Skeletal muscle tissue (tissue), 4 donors: ENCODE measurements around the gene SMARCA4. TPM values are rescaled to one million over a fixed set of nuclear protein-coding genes. Genes with fewer than 3 reads are reported as not detected.

Experiments
- H3K27ac ChIP-seq: one replicate; pipeline ENCODE4 v1.7.0; 2013; ENCODE audit warnings: mild to moderate bottlenecking, low read depth, low read length, inconsistent platforms
- H3K27me3 ChIP-seq, 3 donors: one replicate each; pipeline ENCODE4 v1.7.0; 2013; ENCODE audit warnings: low read length in 3 of 3; ENCODE audit not compliant: control insufficient read depth in 3 of 3, insufficient read depth in 3 of 3
- H3K36me3 ChIP-seq, 3 donors: one replicate each; pipeline ENCODE4 v1.7.0; 2013; ENCODE audit warnings: low read length in 3 of 3; ENCODE audit not compliant: control insufficient read depth in 3 of 3, insufficient read depth in 3 of 3
- H3K4me1 ChIP-seq, 3 donors: one replicate each; pipeline ENCODE4 v1.7.0; 2013; ENCODE audit warnings: low read length in 3 of 3, mild to moderate bottlenecking in 3 of 3; ENCODE audit not compliant: control insufficient read depth in 3 of 3, insufficient read depth in 3 of 3
- H3K4me3 ChIP-seq, 3 donors: one replicate each; pipeline ENCODE4 v1.7.0; 2013; ENCODE audit warnings: low read length in 3 of 3
- H3K9ac ChIP-seq, 3 donors: one replicate each; pipeline ENCODE4 v1.7.0; 2013; ENCODE audit warnings: low read length in 3 of 3, mild to moderate bottlenecking in 3 of 3, moderate library complexity in 2 of 3, low read depth in 1 of 3
- H3K9me3 ChIP-seq, 3 donors: one replicate each; pipeline ENCODE4 v1.7.0; 2013; ENCODE audit warnings: low read length in 3 of 3; ENCODE audit not compliant: control insufficient read depth in 3 of 3
- total RNA-seq: library from RNA; depleted of rRNA; stranded (reverse); fragments of >200 nt; gene quantifications from one replicate; pipeline ENCODE4 v1.2.3, GENCODE V29; 2014
- donor health status: Osteomylitis.

Gene SMARCA4
- total RNA-seq = 58.5 TPM

DNA sequence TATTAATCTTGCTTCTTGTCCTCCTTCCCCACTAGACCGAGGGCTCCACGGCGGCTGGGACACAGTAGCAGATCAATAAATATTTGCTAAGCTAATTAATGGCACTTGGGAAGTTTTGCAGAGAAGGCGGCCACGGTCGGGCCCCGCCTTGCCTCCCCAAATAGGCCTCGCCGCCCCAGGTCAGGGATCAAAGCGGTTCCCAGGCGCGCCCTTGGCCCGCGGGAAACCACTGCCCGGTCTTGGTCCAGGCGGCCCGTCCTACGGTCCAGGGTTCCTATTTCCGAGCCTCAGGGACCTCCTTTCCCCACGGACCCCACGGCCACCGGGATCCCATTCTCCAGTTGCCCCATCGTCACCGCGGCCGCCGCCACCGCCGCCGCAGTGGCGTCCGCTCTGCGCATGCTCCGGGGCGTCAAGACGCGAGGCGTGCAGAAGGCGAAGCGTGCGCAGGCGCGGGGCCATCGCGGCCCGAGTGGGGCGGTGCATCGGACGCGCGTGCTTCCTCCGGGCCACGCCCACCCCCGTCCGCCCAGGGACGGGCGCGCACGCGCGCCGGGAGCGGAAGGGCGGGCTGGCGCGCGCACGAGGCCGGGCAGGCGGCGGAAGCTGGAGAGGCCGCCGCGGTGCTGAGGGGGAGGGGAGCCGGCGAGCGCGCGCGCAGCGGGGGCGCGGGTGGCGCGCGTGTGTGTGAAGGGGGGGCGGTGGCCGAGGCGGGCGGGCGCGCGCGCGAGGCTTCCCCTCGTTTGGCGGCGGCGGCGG is at the start of gene SMARCA4:
Gene SMARCA4, plus strand, starts transcription at position 717 of the 759 bp plus-strand sequence. CDS start 23,122 bp downstream, outside the sequence.
- H3K9ac ChIP-seq = peak within 1 kb of the TSS; percentile 92 to 97 (median 93)
- H3K4me3 ChIP-seq = peak within 1 kb of the TSS; percentile 89 to 91 (median 90)
- peaks cover 21 to 35% (median 32%) of the 10 kb centered on the region in 3 donors for H3K4me1 ChIP-seq
- no peaks in the 10 kb centered on the region for H3K27me3 ChIP-seq
- H3K27ac ChIP-seq = peak within 1 kb of the TSS; percentile 96
- H3K36me3 ChIP-seq = no peaks in the 10 kb centered on the region
- H3K9me3 ChIP-seq = no peaks in the 10 kb centered on the region

DNA sequence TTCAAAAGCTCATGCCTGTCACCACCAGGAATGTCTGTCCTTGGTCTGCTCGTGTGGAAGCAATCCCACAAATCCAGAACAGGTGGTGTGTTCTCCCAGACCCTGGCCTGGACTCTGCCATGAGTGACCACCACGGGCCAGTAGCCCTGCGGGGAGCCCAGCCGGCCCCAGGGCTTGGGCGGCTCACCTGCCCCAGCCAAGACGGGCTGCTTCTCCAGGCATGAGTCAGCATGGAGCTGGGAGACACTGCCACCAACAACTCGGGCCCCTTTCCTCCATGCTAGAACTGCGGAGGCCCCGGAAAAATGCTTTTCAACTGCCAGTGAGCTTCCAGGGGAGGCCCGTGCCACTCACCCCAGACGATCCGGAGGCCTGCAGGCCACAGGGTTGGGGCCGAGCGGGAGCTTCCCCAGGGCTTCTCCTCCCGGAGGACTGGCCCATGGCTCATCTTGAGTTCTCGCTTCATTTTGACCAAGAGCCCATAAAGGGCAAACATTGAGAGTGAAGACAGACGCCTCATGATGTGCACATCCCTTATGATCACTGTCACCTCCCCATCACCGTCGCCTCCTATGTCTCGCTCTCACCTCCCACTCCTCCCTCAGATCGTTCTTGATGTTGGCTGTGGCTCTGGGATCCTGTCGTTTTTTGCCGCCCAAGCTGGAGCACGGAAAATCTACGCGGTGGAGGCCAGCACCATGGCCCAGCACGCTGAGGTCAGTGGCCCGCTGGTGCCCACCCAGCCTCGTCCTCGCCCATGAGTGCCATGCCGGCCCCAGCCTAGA is 49.1 kb upstream of the SMARCA4 start:
- no peaks in the 10 kb centered on the region for H3K27me3 ChIP-seq
- no peak overlapping the region for H3K4me3 ChIP-seq
- H3K9me3 ChIP-seq = no peaks in the 10 kb centered on the region
- peaks cover 45 to 63% (median 53%) of the 10 kb centered on the region in 3 donors for H3K36me3 ChIP-seq
- H3K27ac ChIP-seq = peak overlapping the region; percentile 85
- H3K4me1 ChIP-seq = peaks cover 24 to 46% (median 28%) of the 10 kb centered on the region in 3 donors
- peak overlapping the region; percentile 27 to 54 (median 38) for H3K9ac ChIP-seq

DNA sequence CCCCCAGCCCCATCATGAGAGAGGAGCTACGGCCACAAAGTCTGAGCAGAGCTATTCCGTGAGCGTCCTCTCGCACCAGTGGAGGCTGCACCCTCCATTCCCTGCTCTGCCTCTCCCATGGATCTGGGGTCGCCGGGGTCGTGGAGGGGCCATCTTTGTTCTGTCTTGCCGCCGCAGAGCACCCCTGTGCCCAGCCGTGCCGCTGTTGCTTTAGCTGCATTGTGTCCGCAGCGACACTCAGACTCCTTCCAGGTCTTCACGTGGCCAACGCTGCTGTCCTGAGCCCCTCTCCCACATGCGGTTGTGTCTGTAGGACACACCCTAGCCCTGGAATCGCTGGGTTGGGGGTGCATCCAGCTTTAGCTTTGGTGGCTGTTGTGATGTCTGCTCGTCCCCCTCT is 48.2 kb upstream of the SMARCA4 start:
- H3K9ac ChIP-seq = no peak overlapping the region
- no peaks in the 10 kb centered on the region for H3K9me3 ChIP-seq
- H3K36me3 ChIP-seq = peaks cover 44 to 60% (median 50%) of the 10 kb centered on the region in 3 donors

DNA sequence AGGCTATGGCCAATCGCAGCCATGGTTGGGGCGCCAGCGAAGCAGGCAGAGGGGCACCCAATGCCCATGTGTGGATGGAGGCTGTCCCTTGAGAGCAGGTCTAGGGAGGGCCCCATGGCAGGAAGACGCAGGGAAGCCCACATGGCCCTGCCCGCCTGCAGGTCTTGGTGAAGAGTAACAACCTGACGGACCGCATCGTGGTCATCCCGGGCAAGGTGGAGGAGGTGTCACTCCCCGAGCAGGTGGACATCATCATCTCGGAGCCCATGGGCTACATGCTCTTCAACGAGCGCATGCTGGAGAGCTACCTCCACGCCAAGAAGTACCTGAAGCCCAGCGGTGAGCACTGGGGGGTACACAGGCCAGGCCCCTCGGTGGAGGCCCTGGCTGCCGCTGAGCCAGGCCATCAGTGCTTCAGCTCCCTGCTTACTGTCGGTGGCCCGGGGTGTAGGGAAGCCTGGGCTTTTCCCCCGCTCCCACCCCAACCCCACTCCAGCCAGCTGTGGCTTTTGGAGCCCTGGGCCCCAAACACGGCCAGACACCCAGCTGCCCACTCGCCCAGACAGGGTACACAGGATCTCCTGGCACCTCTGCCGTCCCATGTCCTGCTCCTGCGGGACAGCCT is 47.0 kb upstream of the SMARCA4 start:
- Histone ChIP-seq H3K27me3 (no peaks in the 10 kb centered on the region), H3K4me3 (no peak overlapping the region), H3K27ac (no peak overlapping the region), H3K9me3 (no peaks in the 10 kb centered on the region), H3K4me1 (peaks cover 24 to 50% (median 32%) of the 10 kb centered on the region in 3 donors), H3K36me3 (peaks cover 42 to 61% (median 42%) of the 10 kb centered on the region in 3 donors), H3K9ac (peak overlapping the region in 1 of 3 donors; percentile 50)

More for the DNA sequence above, 48.2 kb upstream of the SMARCA4 start:
- Histone ChIP-seq H3K27me3 (no peaks in the 10 kb centered on the region), H3K27ac (peak overlapping the region; percentile 85), H3K4me1 (peaks cover 24 to 46% (median 28%) of the 10 kb centered on the region in 3 donors), H3K4me3 (no peak overlapping the region)

- H3K4me1 ChIP-seq = peaks cover 31 to 66% (median 48%) of the 10 kb centered on the region in 3 donors
- H3K9ac ChIP-seq = peak overlapping the region in 2 of 3 donors; percentile 43 to 60
- H3K9me3 ChIP-seq = no peaks in the 10 kb centered on the region
- H3K36me3 ChIP-seq = peaks cover 48 to 68% (median 48%) of the 10 kb centered on the region in 3 donors
- no peak overlapping the region for H3K4me3 ChIP-seq
- no peaks in the 10 kb centered on the region for H3K27me3 ChIP-seq
- peak overlapping the region; percentile 36 for H3K27ac ChIP-seq
These were observed 45.4 kb upstream of the SMARCA4 start for GRCh38 chr19:10915130-10916091.

DNA sequence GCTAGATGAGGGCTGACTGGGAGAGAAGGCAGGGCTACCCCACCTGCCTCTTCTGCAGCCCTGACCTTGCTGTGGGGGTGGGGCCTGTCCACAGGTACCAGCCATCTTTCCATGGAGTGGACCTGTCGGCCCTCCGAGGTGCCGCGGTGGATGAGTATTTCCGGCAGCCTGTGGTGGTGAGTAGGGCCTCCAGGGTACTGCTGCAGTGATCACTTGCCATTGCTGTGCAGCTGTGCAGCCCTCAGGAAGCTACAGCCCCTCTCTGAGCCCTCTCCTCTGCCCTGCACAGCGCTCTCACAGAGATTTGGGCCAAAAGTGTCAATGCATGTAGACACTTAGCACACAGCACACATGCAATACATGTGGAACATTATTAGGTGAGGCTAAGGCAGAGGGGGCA is 44.2 kb upstream of the SMARCA4 start:
- Histone ChIP-seq H3K36me3 (peaks cover 48 to 73% (median 59%) of the 10 kb centered on the region in 3 donors), H3K9me3 (no peaks in the 10 kb centered on the region), H3K4me1 (peaks cover 26 to 63% (median 43%) of the 10 kb centered on the region in 3 donors), H3K27ac (peak overlapping the region; percentile 36), H3K4me3 (no peak overlapping the region), H3K27me3 (no peaks in the 10 kb centered on the region), H3K9ac (no peak overlapping the region)

DNA sequence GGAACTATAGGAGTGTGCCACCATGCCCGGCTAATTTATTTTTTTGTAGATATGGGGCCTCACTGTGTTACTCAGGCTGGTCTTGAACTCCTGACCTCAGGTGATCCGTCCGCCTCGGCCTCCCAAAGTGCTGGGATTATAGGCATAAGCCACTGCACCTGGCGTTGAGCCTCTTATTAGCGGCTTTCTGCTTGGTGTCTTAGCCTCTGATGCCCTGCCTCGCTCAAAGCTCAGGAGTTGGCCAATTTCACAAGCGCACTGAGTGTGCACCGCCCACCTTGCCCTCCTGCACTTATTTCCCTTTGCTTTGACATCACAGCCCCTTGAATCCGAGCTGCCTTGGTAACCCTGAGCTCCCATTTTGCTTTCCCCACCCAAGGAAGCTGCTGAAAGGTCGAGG is 42.5 kb upstream of the SMARCA4 start:
- Histone ChIP-seq H3K4me3 (no peak overlapping the region), H3K4me1 (peaks cover 20 to 65% (median 41%) of the 10 kb centered on the region in 3 donors), H3K9ac (peak overlapping the region in 1 of 3 donors; percentile 45), H3K9me3 (no peaks in the 10 kb centered on the region), H3K36me3 (peaks cover 41 to 66% (median 58%) of the 10 kb centered on the region in 3 donors), H3K27me3 (no peaks in the 10 kb centered on the region), H3K27ac (peak overlapping the region; percentile 20)

DNA sequence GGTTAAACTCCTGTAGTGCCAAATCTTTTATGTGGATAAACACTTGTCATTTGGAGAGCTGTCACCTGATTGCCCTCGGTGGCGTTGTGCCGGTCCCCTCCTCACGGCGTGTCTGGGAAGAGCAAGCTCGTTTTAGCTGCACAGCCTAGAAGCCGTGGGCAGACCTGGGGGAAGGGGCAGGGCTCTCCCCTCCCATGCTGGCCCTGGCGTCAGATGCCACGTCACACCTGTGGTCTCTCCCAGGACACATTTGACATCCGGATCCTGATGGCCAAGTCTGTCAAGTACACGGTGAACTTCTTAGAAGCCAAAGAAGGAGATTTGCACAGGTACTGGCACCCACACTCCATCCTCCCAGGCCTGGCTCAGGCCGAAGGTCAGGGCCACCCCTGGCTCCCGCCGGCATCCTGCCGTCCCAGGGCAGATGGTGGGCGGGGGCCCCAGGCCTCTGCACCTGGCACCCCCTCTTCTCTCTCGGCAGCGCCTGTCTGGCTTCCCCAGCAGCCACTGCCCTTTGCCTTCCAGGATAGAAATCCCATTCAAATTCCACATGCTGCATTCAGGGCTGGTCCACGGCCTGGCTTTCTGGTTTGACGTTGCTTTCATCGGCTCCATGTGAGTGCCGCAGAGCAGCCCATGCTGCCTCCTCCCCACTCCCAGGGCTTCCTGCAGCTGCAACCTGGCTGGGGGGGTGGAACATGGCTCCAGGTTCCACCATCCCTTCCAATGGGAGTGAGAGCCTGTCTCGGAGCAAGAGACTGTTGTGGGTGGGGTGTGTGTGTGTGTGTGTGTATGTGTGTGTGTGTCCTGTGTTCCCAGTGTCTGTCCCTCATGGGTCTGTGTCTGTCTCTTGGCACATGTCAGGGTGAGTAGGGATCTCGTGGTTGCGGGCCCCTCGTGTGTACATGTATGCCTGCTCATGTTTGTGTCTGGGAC is 41.2 kb upstream of the SMARCA4 start:
- Histone ChIP-seq H3K27ac (peak overlapping the region; percentile 20), H3K9me3 (no peaks in the 10 kb centered on the region), H3K4me3 (no peak overlapping the region), H3K27me3 (no peaks in the 10 kb centered on the region), H3K36me3 (peaks cover 44 to 69% (median 59%) of the 10 kb centered on the region in 3 donors), H3K9ac (peak overlapping the region in 2 of 3 donors; percentile 45 to 68), H3K4me1 (peaks cover 24 to 65% (median 49%) of the 10 kb centered on the region in 3 donors)
